Bone marrow (tissue), 2 donors: Measurements from ENCODE around the gene HS6ST1.

Source experiments
- DNase-seq, 2 donors: peaks; one replicate each; lab custom pipeline; 2025; lab: John Stamatoyannopoulos, UW

Gene HS6ST1

DNA sequence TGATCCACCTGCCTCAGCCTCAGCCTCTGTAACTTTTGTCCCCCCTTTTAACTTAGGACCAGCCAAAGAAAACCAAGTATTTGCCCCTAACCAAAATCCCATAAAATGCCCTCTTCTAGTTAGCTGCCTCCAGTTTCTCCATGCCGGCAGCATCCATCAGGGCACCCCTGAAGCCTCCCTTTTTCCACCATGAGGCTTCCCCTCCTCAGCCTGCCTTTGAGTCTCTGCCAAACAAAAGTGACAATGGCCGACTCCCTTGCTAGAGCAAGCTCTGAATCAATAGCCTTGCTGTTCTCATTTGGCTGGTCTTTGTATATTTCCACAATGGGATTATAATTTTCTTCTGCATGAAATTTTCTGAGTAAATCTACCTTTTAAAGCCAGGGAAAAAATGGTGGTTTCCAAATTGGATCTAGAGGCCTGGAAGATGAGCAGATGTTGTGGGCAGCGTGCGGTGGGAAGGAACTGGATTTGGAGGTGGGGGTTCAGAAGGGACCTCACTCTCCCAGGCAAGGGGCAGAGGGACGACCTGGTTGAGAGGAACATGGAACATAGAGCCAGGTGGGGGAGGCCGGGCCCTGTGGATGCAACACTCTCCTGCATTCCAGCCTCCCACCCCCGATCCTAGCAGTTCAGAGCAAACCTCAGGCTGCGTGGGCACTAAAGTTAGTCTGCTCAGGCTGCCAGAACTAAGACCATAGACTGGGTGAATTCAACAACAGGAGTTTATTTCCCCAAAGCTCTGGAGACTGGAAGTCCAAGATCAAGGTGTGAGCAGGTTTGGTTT, 80.6 kb downstream of the HS6ST1 start:
- no peak for DNase-seq

- DNase-seq = no peak
These were observed 81.6 kb downstream of the HS6ST1 start for GRCh38 chr2:128237081-128237534.

- no peak for DNase-seq
These were observed 82.1 kb downstream of the HS6ST1 start for GRCh38 chr2:128236491-128237035.

GRCh38 chr2:128235581-128235980, 83.1 kb downstream of the HS6ST1 start:
- DNase-seq = no peak

DNA sequence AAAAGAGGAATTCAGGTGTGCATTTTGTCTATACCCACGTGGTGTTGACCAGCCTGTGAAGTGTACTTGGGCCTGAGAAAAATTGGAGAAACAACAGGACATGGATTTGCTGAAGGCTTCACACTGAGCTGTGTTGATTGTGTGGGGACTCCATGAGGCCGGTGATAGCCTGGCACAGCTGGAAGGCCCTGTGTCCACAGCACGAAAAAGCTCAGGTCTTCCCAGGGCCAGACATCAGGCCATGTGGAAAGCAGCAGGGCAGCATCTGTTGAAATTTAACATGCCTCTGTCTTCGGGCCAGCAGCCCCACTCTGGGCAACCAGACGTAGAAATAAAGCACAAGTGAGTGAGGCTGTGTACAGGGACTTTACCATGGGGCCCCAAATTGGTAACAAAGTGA, 84.1 kb downstream of the HS6ST1 start:
- DNase-seq = no peak

GRCh38 chr2:128233790-128234395, 84.8 kb downstream of the HS6ST1 start:
- no peak for DNase-seq

GRCh38 chr2:128232965-128233789, 85.5 kb downstream of the HS6ST1 start:
- DNase-seq = peak; percentile 66 to 70

DNA sequence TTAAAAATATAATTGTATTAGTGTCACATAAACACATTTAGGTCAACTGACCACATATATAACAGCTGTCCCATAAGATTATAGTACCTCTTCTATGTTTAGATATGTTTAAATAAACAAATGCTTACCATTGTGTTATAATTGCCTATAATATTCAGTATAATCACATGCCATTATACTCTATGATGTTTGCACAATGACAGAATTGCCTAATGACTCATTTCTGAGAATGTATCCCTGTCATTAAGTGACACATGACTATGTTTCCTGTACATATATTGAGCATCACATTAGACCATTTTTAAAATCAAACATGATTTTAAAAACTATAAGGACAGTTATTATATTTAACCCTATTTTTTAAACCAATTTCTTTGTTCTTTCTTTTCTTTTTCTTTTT, 89.8 kb downstream of the HS6ST1 start:
- DNase-seq = no peak

DNA sequence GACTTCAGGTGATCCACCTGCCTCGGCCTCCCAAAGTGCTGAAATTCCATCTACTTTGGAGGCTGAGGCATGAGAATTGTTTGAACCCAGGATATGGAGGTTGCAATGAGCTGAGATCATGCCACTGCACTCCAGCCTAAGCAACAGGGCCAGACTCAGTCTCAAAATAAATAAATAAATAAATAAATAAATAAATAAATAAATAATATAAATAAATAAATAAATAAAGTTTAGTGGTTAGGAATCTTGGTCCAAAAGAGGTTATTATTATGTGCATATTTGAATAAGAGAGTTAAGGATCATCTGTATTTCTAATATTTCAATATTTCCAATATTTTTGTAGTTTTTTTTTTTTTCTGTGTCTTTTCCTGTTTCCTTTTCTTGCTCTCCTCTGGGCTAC, 90.8 kb downstream of the HS6ST1 start:
- no peak for DNase-seq

DNA sequence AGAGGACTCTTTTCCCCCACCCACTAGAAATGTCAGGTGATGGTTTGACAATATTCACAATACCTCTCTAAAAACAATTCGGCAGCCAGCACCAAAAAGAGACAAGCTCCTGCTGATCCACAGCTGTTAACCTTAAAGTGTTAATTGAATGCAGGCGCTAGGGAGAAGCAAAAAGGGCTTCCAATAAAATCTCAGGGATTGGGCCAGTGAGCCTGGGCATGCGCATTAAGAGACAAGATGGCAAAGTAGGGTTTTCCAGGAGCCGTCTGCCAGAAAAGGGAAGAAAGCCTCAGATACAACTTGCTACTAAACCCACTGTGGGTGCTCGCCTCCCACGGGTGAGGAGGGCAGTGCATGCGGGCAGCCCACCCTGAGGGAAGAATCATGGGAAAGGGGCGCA, 98.8 kb downstream of the HS6ST1 start:
- DNase-seq = no peak

DNA sequence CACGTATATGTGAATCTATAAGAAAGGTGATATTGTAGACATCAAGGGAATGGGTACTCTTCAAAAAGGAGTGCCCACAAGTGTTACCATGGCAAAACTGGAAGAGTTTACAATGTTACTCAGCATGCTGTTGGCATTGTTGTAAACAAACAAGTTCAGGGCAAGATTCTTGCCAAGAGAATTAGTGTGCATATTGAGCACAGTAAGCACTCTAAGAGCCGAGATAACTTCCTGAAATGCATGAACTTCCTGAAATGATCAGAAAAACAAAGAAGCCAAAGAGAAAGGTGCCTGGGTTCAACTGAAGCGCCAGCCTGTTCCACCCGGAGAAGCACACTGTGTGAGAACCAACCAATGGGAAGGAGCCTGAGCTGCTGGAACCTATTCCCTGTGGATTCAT, 101.0 kb downstream of the HS6ST1 start:
- peak in 1 of 2 donors; percentile 46 for DNase-seq

DNA sequence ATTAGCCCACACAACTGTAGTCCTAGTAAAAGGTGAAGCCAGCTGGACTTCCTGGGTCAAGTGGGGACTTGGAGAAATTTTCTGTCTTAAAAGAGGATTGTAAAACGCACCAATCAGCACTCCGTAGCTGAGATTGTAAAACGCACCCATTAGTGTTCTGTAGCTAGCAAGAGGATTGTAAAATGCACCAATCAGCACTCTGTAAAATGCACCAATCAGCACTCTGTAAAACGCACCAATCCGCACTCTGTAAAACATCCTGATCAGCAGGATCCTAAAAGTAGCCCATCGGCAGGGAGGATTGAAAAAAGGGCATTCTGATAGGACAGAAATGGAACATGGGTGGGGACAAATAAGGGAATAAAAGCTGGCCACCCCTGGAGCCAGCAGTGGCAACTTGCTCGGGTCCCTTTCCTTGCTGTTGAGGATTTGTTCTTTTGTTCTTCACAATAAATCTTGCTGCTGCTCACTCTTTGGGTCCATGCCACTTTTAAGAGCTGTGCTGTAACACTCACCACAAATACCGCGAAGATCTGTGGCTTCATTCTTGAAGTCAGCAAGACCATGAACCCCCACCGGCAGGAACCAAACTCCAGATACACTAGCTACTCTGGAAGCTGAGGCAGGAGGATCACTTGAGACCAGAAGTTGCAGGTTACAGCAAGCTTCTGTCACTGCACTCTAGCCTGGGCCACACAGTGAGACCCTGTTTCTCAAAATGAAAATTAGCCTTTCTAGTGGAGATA, 102.6 kb downstream of the HS6ST1 start:
- no peak for DNase-seq
